Raji (cell line): ENCODE results near the gene TEX50.

ENCODE experiments used
- POLR2A ChIP-seq: IDR thresholded peaks from 2 replicates; pipeline ENCODE4 v1.6.1; 2011; ENCODE audit warnings: low read depth, low read length, control low read depth; ENCODE audit not compliant: insufficient read depth

The TEX50 gene, protein sequence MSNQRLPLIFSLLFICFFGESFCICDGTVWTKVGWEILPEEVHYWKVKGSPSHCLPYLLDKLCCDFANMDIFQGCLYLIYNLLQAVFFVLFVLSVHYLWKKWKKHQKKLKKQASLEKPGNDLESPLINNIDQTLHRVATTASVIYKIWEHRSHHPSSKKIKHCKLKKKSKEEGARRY

GRCh38 chr1:173635116-173635515 is at the start of gene TEX50:
Gene TEX50 (plus strand): TSS chr1:173635338. CDS start chr1:173635522, 184 bp downstream.
- no peak for TF ChIP-seq POLR2A

DNA sequence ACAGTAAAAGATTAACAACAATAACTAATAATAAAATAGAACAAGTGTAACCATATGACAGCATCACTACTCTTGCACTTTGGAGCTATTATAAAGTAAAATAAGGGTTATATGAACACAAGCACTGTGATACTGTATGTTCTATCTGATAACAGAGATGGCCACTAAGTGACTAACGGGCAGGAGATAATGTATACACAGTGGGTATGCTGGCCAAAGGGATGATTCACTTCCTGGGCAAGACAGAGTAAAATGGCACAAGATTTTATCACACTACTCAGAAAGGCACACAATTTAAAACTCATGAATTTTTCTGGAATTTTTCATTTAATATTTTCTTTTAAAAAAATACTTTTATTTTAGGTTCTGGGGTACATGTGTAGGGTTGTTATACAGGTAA is 44.6 kb upstream of the TEX50 start:
- TF ChIP-seq POLR2A: no peak

DNA sequence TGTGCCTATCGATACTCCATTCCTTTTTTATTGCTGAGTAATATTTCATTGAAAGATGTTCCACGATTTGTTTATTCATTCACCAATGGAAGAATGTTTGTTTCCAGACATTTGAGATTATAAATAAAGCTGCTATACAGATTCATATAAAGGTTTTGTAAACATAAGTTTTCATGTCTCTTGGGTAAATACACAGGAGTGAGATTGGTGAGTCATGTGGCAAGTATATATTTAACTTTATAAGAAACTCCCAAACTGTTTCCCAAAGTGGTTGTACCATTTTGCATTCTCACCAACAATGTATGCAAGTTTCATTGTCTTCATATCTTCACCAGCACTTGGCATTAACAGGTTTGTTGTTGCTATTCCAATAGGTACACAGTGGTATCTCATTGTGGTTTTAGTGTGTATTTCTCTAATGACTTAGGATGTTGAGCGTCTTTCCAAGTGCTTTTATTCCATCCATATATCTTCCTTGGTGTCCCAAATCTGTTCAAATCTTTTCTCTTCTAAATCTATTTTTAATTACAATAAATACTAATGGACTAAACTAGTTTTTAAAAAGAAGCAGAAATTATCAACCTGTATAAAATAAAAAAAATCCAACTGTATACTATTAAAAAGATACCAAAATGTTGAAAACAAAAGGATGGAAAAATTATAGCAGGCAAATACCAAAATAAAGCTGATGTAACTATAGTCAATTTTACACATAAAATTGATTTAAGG is 38.9 kb upstream of the TEX50 start:
- no peak for TF ChIP-seq POLR2A

- TF ChIP-seq POLR2A: no peak
Observed at GRCh38 chr1:173601588-173601987, 33.5 kb upstream of the TEX50 start.

- no peak for TF ChIP-seq POLR2A
Observed at GRCh38 chr1:173603056-173603591, 32.0 kb upstream of the TEX50 start, which contains the start of gene SLC9C2. Gene SLC9C2 (minus strand): TSS chr1:173603072. CDS start chr1:173601776, 1,296 bp downstream.

DNA sequence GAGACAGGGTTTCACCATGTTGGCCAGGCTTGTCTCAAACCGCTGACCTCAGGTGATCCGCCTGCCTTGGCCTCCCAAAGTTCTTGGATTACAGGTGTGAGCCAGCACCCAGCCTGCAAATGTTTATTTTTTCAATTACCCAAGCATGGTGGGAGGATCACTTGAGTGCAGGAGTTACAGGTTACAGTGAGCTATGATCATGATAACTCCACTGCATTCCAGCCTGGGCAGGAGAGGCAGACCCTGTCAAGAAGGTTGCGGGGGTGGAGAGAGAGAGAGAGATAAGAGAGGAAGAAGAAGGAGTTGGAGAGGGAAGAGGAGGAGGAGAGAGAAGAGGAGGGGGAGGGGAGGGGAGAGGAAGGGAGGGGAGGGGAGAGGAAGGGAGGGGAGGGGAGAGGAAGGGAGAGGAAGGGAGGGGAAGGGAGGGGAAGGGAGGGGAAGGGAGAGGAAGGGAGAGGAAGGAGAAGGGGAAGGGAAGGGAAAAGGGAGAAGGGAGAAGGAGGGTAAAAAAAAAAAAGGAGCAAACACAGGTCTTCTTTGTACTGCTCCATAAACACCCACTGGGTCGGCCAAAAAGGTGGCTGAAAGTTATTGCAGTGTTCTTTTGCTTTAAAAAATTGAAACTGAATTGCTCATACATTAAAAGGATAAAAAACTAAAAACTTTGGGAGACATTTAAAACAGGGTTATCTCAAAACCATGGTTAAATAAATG is 26.5 kb upstream of the TEX50 start:
- no peak for TF ChIP-seq POLR2A

- no peak for TF ChIP-seq POLR2A
Observed at GRCh38 chr1:173616859-173617258, 18.3 kb upstream of the TEX50 start.

GRCh38 chr1:173627269-173627668 is 7.9 kb upstream of the TEX50 start:
- TF ChIP-seq POLR2A: no peak

- no peak for TF ChIP-seq POLR2A
Observed at GRCh38 chr1:173628888-173629287, 6.2 kb upstream of the TEX50 start.

DNA sequence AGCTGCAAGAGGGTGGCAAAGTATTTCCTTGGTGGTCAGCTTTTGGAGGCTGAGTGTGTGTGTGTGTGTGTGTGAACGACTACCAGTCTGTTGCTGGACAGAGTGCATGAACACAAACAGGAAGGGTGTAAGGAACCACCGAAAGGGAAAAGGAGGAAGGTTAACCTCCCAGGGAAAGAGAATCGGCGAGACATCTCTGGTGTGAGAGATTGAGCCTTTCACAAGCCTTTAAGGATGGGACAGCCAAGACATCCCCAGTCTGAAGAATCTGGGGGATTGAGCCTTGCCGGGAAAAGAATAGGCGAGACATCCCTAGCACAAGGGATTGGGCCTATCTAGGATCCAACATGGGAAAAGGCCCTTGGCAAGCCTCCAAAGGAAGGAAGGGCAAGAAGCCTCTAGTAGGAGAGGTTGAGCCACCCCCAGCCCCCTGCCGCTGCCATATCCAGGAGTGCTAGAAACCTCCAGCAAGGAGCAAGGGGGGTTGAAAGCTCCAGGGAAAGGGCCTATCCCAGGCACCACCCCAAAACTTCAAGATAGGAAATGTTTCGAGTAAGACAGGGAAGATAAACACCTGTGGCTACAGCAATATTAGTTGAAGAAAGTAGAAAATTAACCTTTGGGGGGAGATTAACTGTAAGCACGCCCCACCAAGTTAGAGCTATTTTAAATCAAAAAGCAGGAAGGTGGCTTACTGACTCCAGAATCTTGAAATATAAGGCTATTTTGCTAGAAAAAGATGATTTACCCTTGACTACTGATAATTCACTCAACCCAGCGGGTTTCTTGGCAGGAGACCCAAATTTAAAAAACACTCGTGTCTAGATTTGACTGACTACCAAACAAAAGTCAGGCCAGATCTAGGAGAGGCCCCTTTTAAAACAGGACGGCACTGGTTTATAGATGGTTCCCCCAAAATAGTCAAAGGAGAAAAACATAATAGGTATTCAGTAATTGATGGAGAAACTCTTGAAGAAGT is 3.2 kb downstream of the TEX50 start:
- no peak for TF ChIP-seq POLR2A

DNA sequence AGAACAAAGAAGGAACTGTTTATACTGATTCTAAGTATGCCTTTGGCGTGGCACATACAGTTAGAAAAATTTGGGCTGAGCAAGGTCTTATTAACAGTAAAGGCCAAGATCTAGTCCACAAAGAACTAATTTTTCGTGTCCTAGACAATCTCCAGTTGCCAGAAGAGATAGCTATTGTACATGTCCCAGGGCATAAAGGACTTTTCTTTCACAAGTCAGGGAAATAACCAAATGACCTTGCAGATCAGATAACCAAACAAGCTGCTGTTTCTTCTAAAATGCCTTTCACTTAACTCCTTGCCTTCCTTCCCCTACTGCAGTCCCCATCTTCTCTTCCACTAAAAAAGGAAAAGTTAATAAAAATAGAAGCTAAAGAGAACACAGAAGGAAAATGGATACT is 4.0 kb downstream of the TEX50 start:
- no peak for TF ChIP-seq POLR2A

- TF ChIP-seq POLR2A: no peak
Observed at GRCh38 chr1:173646656-173647055, 11.5 kb downstream of the TEX50 start.

DNA sequence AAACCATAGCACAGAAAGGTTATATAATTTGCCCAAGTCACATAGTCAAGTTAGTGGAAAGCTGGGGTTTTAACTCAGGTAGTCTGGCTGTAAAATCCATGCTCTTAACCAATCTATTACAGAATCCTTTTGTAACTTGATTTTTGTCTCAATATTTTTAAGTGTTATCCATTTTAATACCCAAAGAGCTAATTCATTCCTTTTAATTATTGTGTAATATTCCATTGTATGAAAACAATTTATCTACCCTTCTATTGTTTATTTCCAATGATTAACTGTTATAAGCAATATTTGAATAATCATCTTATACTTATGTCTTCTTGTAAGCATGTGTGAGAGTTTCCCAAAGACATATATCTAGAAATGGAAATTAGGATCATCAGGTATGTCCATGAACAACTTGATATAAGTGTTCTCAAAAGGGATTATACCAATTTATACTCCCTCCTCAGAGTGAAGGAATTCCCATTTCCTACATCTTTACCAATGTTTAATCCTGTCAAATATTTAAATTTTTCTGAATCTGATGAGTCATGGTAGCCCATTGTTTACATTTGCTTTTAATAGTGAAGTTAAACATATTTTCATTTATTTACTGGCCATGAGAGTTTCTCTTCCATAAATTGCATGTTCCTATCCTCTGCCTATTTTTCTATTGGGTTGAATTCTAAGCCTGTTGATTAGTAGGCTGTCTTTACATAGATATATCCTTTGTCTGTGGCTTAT is 13.9 kb downstream of the TEX50 start:
- no peak for TF ChIP-seq POLR2A

- TF ChIP-seq POLR2A: no peak
Observed at GRCh38 chr1:173660306-173660705, 25.2 kb downstream of the TEX50 start.
